Measurements from ENCODE around the gene TIMM44. TPM values are rescaled to one million over a fixed set of nuclear protein-coding genes. Genes with fewer than 3 reads are reported as not detected.

TIMM44 gene
- total and polyA plus RNA-seq, 10 of the 15 experiments (the other 5 are each of a cell fraction or from before 2014, with no cell fraction given) = 6.6 to 90.7 (median 57.6) TPM

DNA sequence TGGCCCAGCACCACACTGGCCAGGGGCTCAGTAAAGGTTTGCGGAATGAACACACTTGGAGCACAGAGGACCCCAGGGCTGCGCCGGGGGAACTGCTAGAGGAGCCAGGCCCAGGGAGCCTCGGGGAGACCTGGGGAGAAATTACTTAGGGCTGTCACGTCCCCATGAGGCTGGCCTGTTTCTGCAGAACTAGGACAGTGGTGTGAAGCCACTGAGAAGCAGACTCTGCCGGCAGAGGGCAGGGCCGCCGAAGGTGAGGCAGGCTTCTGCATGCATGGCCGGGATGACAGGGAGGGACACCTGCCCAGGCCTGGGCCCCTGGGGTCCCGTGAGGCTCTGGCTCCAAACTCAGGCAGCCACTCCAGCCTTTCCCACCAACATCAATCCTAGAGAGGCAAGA lies 35.5 kb upstream of the TIMM44 start:
- intact Hi-C loops (cut with micrococcal nuclease; ENCODE audit: unreplicated experiment) (no loop called here), in situ Hi-C loops (cut with MboI) (no loop called here)
- no peak for TF ChIP-seq POU2F2 (IDR thresholded peaks at IDR 0.05; ENCODE audit: borderline replicate concordance, low read depth, low read length)
- TF ChIP-seq, protein P1, sequence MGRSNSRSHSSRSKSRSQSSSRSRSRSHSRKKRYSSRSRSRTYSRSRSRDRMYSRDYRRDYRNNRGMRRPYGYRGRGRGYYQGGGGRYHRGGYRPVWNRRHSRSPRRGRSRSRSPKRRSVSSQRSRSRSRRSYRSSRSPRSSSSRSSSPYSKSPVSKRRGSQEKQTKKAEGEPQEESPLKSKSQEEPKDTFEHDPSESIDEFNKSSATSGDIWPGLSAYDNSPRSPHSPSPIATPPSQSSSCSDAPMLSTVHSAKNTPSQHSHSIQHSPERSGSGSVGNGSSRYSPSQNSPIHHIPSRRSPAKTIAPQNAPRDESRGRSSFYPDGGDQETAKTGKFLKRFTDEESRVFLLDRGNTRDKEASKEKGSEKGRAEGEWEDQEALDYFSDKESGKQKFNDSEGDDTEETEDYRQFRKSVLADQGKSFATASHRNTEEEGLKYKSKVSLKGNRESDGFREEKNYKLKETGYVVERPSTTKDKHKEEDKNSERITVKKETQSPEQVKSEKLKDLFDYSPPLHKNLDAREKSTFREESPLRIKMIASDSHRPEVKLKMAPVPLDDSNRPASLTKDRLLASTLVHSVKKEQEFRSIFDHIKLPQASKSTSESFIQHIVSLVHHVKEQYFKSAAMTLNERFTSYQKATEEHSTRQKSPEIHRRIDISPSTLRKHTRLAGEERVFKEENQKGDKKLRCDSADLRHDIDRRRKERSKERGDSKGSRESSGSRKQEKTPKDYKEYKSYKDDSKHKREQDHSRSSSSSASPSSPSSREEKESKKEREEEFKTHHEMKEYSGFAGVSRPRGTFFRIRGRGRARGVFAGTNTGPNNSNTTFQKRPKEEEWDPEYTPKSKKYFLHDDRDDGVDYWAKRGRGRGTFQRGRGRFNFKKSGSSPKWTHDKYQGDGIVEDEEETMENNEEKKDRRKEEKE (IDR thresholded peaks at IDR 0.05) = no peak
- no peak for ATAC-seq
- Histone ChIP-seq H3K4me1 (ENCODE audit: control insufficient read depth, insufficient read depth, low read length) (no peaks in the 10 kb centered on the region), H4K20me1 (ENCODE audit: control insufficient read depth, insufficient read depth) (no peaks in the 10 kb centered on the region; the same call in 1 of the 2 replicates), H3K27ac (ENCODE audit: control insufficient read depth, insufficient read depth) (no peak overlapping the region), H3K36me3 (ENCODE audit: control insufficient read depth in 2 of 2, insufficient read depth in 2 of 2, low read length in 1 of 2) (peaks cover 25 to 60% of the 10 kb centered on the region in 2 experiments), H3K9me3 (replicated peaks; ENCODE audit: control insufficient read depth, insufficient read depth, low read length) (no peaks in the 10 kb centered on the region), H3K9ac (ENCODE audit: control insufficient read depth, insufficient read depth, low read length) (no peak overlapping the region), H3K4me3 (no peak overlapping the region), H2AFZ (ENCODE audit: control insufficient read depth, low read depth, low read length) (no peak overlapping the region), H3K27me3 (replicated peaks in 1 of 2; ENCODE audit: control insufficient read depth in 2 of 2, insufficient read depth in 2 of 2, low read length in 1 of 2) (no peaks in the 10 kb centered on the region), H3K4me2 (ENCODE audit: control insufficient read depth, insufficient read depth) (no peak overlapping the region), H3K79me2 (ENCODE audit: control insufficient read depth, insufficient read depth, low read length) (no peaks in the 10 kb centered on the region; the same call in 1 of the 2 replicates)
- 89% methylated on average over 10 of the region's 10 CpGs for WGBS (ENCODE audit: insufficient coverage, insufficient replicate concordance, low lambda C conversion rate, missing lambda C conversion rate)
- ChIA-PET POLR2A (no interaction called here), SMC1A (ENCODE audit: uncharacterized antibody, unreplicated experiment) (no interaction called here), RAD21 (ENCODE audit: unreplicated experiment) (no interaction called here), CTCF (no interaction called here)
- FAIRE-seq = no peak
- BruUV-seq (replicated peaks) = no TSS peak
- no peak for DNase-seq (ENCODE audit: low read depth, low spot score)

DNA sequence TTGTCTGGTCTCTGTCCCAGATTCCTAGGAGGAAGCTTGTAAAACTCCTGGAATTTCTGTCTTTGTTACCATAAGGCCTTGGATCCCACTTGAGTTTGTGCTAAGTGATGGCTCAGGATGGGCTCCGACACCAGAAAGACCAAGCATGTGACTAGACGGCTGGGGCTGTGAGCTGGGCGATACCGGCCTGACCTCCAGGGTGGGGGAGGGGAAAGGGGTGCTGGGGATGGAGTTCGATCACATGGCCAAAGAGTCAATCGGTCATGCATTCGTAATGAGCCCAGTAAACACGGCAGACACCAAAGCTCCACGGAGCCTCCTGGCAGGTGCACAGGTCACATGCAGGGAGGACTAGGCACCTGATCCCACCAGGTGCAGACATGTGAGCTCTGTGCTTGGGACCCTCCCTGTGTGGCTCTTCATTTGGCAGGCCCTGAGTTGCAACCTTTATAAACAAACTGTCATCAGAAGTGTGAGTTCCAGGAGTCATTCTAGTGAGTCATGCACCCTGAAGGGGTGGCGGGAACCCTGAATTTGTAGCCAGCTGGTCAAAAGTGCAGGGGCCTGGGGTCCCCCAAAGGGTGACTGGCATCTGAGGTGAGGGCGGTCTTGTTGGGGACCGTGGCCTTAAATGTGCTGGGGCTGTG lies 34.8 kb upstream of the TIMM44 start:
- SMC1A ChIA-PET (ENCODE audit: uncharacterized antibody, unreplicated experiment) = no interaction called here
- intact Hi-C loops (cut with micrococcal nuclease; ENCODE audit: unreplicated experiment) = no loop called here

More for the DNA sequence above, 34.8 kb upstream of the TIMM44 start:
- no TSS peak for BruUV-seq (replicated peaks)
- ChIA-PET POLR2A (no interaction called here), CTCF (no interaction called here), RAD21 (ENCODE audit: unreplicated experiment) (no interaction called here)
- Histone ChIP-seq H3K27me3 (replicated peaks in 1 of 2; ENCODE audit: control insufficient read depth in 2 of 2, insufficient read depth in 2 of 2, low read length in 1 of 2) (no peaks in the 10 kb centered on the region), H3K27ac (ENCODE audit: control insufficient read depth, insufficient read depth) (no peak overlapping the region), H2AFZ (ENCODE audit: control insufficient read depth, low read depth, low read length) (no peak overlapping the region), H3K4me3 (no peak overlapping the region), H3K9me3 (replicated peaks; ENCODE audit: control insufficient read depth, insufficient read depth, low read length) (no peaks in the 10 kb centered on the region), H4K20me1 (ENCODE audit: control insufficient read depth, insufficient read depth) (no peaks in the 10 kb centered on the region), H3K9ac (ENCODE audit: control insufficient read depth, insufficient read depth, low read length) (no peak overlapping the region), H3K36me3 (ENCODE audit: control insufficient read depth in 2 of 2, insufficient read depth in 2 of 2, low read length in 1 of 2) (peaks cover 29 to 57% of the 10 kb centered on the region in 2 experiments; a peak in 3 of 4 replicates), H3K4me1 (ENCODE audit: control insufficient read depth, insufficient read depth, low read length) (no peaks in the 10 kb centered on the region), H3K4me2 (ENCODE audit: control insufficient read depth, insufficient read depth) (no peak overlapping the region), H3K79me2 (ENCODE audit: control insufficient read depth, insufficient read depth, low read length) (no peaks in the 10 kb centered on the region)
- ATAC-seq (no peak), FAIRE-seq (no peak), DNase-seq (ENCODE audit: low read depth, low spot score) (no peak)
- in situ Hi-C loops (cut with MboI) = no loop called here
- 76% methylated on average over 9 of the region's 12 CpGs for WGBS (ENCODE audit: insufficient coverage, insufficient replicate concordance, low lambda C conversion rate, missing lambda C conversion rate)
- TF ChIP-seq ESRRA (IDR thresholded peaks at IDR 0.05; ENCODE audit: low read length) (no peak), MTA2 (IDR thresholded peaks at IDR 0.05; ENCODE audit: low read depth) (no peak), GATAD2B (conservative IDR thresholded peaks at IDR 0.05; ENCODE audit: low read depth) (no peak), ZNF622 (IDR thresholded peaks at IDR 0.05) (no peak), PML (IDR thresholded peaks at IDR 0.05; ENCODE audit: low read length) (no peak)

Measured in GM12878 (cell line).